Stimulated activated CD8-positive, alpha-beta memory T cell treated with anti-CD3 and anti-CD28 coated beads, Interleukin-7, amount 100 ng/mL, for 4 hours (primary cell): Measurements from ENCODE around the gene CADPS.

Source experiments
- DNase-seq, 2 donors: peaks; one replicate each; pipeline ENCODE4 v3.0.0-alpha.2; 2020; ENCODE audit warnings: low read depth in 2 of 2

Gene CADPS

DNA sequence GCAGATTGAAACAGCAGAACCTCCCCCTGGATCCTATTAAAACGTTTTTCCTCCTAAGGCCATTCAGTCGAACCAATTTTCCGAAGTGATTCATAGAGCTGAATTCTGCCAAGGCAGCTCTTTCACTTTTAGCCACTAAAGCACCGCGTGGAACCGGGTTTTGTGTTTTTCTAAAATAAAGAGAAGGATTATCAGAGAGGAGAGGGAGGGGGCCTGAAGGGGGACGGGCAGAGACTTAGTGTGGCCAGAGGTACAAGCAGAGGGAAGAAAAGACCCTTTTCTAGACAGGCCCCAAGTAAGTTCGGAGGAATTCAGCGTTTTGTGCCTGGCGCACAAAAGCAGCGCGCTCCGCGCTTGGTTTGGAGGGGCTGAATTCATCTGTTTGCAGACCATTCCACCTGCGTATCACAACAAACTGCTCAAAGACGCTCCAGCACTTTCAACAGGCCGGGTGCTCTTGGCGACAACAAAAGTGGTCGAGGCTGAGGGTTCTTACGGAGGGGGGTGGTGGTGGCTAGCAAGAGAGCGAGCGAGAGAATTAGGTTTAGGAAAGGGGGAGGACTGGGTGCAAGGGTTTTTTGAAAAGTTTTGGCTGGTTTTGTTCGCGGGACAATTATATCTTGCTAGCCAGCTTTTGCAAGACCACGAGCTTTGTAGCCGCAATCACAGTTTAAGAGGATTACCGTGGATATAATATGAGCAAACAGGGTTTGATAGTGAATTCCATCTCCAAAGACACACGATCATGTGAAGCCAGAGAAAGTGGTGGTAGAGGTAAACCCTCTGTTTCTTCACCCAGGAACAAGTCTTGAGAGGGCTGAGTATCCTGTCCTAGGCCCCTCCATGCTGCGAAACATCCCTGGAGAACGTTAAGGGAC, 500.6 kb downstream of the CADPS start:
- no peak for DNase-seq

DNA sequence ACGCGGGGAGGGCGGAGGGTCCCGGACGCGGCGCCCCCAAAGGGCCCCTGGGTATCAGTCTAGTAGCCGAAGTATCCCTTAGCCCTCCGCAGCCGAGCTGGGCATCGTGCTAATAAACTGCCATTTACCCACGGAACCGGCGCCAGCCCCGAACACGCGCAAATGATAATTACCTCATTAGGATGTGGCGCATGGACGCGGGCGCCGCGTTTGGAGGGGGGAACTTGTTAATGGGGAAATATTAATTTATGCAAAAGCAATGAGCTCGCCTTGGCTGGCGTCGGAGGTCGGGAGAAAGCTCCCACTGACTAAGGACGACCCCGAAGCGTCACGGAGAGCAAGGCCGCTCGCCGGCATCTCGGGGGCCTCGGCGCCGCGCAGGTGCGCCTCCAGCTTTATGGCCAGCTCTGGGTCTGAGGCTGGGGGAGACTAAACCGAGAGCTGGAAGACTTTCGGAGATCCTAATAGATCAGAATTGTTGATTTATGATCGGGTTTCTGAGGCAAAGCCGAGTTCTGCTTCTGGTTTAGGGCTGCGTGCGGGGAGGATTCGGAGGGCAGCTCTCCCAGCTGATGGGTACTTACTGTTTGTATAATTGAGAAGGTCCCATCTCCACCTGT, 501.4 kb downstream of the CADPS start:
- no peak for DNase-seq

- DNase-seq: no peak
Measured at GRCh38 chr3:62373215-62373614, 502.0 kb downstream of the CADPS start, which contains the start of gene FEZF2. Gene FEZF2 (minus strand): TSS chr3:62373550. CDS start chr3:62372868, 682 bp downstream.

DNA sequence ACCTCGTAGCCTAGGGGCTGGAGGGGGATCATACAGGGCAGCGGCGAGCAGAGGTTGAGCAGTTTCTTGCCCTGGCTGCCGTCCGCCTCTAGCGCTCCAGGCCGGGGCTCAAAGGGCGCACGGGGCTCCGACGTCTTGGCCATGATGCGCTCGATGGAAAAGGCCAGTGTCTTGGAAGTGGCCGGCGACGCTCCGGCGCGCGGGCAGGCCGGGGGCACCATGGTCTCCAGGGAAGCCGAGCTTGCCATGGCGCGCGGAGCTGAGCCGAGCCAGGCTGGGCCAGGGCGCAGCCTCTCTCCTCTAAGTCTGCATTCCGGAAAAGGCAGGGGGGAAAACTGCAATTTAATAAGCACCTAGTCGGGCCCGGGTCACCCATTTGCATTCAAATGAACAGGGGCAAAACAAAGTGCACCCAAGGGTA, 502.6 kb downstream of the CADPS start:
- DNase-seq: no peak

GRCh38 chr3:62371720-62372591, 503.3 kb downstream of the CADPS start:
- no peak for DNase-seq

DNA sequence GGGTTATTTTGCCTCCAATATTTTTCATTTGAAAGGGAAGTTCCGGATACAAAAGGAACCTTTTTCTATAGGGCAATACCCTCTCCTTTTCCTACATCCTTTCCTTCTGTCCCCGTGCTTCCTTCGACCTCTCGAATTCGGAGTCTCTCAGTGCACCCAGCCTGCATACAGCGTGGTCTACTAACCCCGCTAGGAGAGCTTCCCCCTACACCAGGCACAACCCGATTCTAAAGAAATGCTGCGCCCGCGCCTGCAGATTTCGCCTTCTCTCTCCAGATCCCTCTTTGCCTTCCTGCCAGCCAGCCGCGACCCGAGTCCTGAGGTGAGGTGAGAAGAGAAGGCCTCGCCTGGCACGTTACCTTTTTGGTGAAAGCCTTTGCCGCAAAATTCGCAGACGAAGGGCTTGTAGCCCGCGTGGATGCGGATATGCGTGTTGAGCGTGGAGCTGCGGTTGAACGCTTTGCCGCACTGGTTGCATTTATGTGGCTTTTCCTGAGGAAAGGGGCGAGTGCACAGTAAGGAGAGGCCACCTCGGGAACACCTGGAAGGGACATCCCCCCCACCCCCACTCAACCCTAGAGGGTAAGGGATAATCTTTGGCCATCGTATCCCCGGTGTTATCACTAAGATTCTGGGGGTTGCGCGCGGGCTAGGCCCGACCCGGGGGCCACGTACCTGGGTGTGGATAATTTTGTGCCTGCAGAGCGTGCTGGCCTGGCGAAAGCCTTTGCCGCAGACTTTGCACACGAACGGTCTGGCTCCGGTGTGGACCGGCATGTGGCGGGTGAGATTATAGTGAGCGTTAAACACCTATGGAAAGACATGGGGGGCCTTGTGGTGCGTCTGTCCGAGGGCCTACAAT, 504.1 kb downstream of the CADPS start:
- DNase-seq: no peak

GRCh38 chr3:62370112-62370857, 504.9 kb downstream of the CADPS start:
- DNase-seq: no peak

DNA sequence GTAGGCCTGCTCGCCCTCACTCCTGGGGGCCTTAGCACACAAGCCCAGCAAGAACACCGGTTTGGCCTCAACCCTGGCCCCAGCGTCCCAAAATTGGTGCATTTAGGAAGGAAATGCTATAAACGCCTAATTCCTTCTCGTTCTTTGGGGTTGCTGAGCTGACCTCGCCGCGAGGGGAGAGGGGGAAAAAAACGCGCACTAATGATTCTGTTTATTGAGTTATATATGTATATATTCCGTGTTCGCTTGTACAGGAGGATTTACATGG, 505.8 kb downstream of the CADPS start:
- no peak for DNase-seq

DNA sequence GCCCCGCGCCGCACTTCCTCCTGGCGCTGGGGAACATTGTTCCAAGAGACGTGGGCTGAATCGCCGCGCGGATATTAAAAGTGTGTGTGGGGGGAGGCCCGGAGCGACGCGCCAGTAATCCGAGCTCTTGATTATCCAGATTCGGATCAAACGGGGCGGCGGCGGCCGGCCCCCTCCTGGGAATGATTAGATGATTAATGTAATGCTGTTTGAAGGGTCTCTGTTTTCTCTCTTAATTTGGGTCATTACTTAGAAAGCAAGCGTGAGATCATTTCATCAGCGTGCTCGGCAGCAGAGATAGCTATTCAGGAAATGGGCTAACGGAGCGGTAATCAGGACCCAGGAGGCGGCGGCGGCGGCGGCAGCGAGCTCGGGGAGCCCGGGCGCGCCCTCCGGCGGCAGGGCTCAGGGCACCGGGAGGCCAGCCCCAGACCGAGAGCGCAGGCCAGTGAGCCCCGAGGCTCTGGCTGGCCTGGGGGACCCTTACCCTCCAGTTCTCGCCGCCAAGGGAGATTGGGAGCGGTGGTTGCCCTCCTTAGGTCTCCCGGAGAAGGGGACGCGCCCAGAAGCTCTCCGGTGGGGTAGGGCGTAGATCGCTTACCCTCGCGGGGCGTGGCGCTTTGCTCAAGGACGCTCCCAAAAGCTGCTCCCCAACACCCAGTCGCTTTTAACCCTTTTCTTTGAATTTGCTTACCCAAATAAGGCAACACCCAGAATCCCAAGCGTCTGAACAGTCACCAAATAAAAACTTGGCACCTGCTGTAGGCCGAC, 506.3 kb downstream of the CADPS start:
- no peak for DNase-seq

DNA sequence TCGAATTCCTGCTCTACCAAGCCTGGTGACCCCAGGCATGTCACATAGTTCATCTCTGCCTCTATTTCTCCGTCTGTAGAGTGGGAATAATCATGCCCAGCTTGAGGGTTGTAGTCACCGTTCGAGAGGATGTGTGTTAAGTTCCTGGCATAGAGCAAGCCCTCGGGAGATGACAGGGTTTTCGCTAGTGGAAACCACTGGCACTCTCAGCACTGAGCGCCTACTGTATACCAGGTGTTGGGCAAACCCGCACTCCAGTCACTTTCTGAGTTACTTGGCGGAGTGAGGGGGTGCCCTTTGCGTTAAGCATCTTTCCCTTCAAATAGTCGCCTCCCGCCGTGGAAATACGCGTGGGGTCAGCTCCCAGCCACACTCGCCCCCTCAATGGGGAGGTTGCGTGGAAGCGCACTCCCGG, 506.9 kb downstream of the CADPS start:
- DNase-seq: no peak

DNA sequence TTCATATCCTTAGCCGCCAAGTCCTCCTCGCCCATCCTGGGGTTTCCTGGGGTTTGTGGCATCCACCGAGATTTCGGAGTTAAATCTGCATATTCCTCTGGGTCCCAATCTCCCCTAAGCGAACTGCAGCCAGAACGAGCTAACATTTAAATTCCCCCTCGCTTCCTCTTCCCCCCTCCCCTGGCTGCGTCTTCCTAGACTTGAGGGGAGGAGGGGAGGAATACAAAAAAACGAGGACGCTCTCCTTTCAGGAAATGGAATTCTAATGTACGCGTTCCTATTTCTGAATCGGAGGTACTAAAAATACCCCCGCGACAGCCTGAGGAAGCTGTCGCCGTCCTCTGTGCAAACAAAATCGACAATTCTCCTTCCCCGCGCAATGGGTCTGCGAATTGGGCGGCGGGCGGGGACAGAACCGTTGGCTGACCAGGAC, 507.4 kb downstream of the CADPS start:
- DNase-seq: no peak

- no peak for DNase-seq
Measured at GRCh38 chr3:62366126-62366484, 509.1 kb downstream of the CADPS start.

- DNase-seq: no peak
Measured at GRCh38 chr3:62365391-62366125, 509.7 kb downstream of the CADPS start.

DNA sequence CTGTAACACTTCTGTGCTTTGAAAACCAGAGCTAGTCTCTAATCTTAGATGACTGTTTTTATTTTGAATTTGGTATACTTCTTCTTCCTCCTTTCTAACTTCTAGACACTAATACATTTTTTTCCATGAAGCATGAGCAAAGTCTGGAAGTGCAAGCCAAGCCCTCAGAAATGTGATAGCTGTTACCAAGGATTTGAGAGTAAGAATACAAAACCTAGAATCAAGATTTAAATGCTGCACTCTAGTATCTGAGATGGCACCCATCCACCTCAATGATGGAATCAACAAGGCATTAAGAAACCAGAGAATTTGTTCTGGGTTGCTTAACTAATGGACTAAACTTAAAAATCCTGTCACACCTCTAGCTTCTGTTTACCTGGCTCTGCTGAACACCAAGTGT, 511.0 kb downstream of the CADPS start:
- DNase-seq: no peak

- no peak for DNase-seq
Measured at GRCh38 chr3:62363275-62363674, 511.9 kb downstream of the CADPS start.

GRCh38 chr3:62361824-62362223, 513.4 kb downstream of the CADPS start:
- DNase-seq: no peak

- no peak for DNase-seq
Measured at GRCh38 chr3:62361261-62361660, 514.0 kb downstream of the CADPS start.

DNA sequence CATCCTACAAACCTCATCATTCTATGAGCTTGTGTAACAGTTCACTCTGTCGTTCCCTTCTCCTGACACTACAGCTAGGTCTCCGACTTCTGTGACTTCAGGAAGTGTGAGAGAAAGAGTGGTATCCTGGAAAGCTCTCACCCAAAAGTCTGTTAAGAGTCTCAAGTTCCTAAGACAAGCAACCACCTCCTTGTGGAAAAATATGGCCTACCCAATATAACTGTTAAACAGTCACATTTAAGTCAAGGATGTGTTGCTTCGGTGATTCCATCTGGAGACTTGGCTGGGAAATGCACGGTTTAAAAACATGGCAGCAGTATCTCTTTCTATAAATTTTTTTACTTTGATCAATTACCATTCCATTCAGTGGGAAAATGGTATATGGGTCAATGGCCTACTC, 515.7 kb downstream of the CADPS start:
- DNase-seq: no peak

DNA sequence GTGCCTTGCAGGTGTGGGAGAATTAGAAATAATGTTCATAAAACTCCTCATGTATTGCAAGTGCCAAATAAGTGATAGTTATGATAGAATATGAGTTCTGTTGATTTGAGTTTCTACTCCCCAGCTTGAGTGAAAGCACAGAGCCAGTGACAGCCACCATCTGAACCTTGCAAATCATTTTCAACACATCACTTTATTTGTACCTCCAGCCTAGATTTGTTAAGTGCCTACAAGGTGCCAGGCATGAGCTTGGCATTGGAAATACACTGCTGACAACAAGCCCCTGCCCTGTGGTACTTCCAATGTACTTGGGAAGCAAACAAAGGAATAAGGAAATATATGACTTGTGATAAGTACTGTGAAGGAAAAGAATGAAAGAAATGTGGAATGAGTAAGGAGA, 518.9 kb downstream of the CADPS start:
- no peak for DNase-seq
